HG02981 (cell line): ENCODE data around the gene FHL3.

Experiments used
- ATAC-seq: cut with Tn5 transposase; IDR thresholded peaks from one replicate; pipeline ENCODE4 v1.9.1; 2021; ENCODE audit warnings: mild to moderate bottlenecking, moderate library complexity; ENCODE audit not compliant: unreplicated experiment

Gene FHL3

DNA sequence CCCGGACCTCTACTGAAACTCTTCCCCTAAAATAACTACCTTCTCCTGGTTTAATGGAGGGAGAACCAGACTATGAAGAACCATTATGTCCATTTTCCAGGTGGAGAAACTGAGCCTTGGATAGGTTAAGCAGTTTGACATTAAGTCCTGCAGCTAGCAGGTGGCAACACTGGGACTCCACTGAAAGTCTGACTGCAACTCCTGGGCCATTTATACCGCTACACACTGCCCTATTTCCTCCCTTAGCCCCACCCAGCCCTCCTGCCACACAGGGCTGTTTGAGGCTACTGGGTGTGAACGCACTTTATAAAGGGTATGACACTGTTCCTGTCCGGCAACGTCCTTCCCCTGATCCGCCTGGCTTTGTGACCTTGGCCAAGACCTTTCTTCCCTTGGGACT is 58.0 kb downstream of the FHL3 start:
- ATAC-seq = no peak
